GM20000 (cell line): Measurements from ENCODE around the gene PNCK.
"Not testable (repeated sequence)": the region's sequence is repeated elsewhere in the genome, so short reads cannot be mapped to it uniquely, and the experiment has no call there.

Source experiments
- DNase-seq: peaks from one replicate; pipeline ENCODE4 v3.0.0; 2012; ENCODE audit warnings: low spot score
- TF ChIP-seq, protein P1 (sequence below): IDR thresholded peaks from 2 replicates; pipeline ENCODE4 v1.5.1; 2012; ENCODE audit warnings: mild to moderate bottlenecking, control low read depth; ENCODE audit errors: extremely low read depth, missing control alignments

The PNCK gene

DNA sequence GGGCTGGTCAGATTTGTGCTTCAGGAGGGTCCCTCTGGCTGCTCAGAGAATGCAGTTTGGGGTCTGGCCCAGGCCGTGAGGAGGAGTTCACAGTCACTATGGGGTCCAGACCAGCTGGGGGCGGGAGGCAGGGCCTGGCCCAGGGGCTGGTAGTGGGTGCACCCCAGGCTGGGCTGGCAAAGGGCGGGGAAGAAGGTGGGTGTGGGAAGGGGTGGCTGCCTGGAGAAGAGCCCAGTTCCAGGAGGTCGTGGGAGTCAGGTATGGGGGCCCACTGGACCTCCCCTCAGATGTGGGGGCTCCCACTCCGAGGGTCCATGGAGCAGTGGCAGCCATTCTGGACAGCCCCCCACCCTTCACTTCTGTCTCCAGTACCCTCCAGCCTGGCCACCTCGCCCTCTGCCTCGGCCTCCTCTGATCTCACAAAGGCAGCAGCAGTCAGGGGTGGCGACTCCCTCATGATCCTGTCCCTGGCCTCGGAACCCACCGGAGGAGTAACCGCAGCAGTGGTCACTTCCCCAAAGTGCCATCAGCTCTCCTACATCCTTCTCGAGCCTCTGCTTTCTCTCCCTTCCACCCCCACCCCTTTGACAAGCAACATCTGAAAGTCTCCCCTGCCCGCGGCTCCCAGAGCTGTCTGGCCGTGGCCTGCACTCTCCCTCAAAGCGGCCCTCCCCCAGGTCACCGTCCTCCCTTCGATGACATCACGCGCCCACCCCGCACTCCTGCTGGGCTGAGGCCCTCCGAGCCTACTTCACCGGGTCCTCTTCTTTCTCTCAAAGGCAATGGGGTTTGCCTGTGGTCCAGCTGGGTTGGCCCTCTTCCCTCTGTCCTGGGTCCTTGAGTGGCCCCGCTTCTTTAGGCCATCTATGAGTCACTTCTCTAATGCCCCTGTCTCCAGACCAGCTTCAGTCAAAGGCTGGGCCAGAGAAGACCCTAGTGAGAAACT is 12.4 kb upstream of the PNCK start:
- no peak for DNase-seq
- TF ChIP-seq, protein P1, sequence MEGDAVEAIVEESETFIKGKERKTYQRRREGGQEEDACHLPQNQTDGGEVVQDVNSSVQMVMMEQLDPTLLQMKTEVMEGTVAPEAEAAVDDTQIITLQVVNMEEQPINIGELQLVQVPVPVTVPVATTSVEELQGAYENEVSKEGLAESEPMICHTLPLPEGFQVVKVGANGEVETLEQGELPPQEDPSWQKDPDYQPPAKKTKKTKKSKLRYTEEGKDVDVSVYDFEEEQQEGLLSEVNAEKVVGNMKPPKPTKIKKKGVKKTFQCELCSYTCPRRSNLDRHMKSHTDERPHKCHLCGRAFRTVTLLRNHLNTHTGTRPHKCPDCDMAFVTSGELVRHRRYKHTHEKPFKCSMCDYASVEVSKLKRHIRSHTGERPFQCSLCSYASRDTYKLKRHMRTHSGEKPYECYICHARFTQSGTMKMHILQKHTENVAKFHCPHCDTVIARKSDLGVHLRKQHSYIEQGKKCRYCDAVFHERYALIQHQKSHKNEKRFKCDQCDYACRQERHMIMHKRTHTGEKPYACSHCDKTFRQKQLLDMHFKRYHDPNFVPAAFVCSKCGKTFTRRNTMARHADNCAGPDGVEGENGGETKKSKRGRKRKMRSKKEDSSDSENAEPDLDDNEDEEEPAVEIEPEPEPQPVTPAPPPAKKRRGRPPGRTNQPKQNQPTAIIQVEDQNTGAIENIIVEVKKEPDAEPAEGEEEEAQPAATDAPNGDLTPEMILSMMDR: no peak

DNA sequence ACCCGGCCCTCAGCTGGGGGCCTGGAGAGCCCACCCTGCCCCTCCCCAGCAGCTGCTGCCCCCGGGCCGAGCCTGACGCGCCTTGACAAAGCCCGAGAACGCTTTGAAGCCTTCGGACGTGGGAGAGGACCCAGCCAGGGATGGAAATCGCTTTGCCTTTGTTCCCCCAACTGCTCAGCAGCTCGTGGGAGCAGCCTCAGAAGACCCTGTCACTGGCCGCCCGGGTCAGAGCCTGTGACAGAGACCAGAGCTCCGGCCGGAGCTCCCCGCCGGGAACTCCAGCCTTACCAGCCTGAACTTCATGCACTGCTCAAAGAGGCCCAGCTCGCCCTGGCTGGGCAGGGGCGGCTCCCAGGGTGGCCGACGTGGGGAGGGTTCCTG is 11.5 kb upstream of the PNCK start:
- TF ChIP-seq, protein P1: no peak
- DNase-seq: no peak

DNA sequence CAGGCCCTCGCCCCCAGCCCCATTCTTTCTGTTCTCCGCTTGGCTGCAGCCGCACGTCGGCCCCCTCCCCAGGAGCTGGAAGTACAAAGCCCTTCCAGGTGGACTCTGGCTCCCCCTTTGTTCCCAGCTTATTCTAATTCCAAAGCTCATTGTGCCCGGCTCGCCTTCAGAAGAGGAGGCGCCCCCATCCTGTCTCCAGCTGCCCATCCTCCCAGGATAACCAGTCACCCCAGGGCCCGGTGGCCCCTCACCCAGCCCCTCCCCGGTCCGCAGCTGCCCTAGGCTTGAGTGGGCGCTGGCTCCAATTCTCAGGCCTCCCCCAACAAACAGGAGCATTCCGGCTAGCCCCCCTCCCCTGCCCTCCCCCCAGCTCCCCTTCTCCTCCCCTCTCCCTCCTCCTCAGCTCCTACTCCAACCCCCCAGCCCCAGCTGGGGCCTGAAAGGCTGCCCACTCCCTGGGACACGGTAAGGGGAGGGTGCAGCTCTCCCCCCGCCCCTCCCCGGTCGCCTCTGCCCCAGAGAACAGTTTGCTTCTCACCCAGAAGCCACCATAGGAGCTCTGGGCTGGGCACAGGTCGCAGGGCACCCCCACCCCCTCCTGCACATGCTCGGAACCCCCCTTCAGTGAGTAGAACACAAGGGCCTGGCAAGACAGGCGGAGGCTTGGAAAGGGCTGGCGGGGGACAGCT is 11.0 kb upstream of the PNCK start:
- no peak for DNase-seq
- TF ChIP-seq, protein P1: no peak

DNA sequence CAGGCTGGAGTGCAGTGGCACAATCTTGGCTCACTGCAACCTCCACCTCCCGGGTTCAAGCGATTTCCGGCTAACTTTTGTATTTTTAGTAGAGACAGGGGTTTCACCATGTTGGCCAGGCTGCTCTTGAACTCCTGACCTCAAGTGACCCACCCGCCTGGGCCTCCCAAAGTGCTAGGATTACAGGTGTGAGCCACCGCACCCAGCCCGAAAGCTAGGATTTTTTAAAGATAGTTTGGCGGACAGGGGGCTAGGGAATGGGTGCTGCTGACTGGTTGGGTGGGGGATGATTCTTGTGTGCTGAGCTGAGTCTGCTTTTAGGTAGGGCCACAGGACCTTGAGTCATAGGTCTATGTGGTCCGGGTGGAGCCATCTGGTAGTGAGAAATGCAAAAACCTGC is 9.9 kb upstream of the PNCK start:
- not testable (repeated sequence) for DNase-seq

DNA sequence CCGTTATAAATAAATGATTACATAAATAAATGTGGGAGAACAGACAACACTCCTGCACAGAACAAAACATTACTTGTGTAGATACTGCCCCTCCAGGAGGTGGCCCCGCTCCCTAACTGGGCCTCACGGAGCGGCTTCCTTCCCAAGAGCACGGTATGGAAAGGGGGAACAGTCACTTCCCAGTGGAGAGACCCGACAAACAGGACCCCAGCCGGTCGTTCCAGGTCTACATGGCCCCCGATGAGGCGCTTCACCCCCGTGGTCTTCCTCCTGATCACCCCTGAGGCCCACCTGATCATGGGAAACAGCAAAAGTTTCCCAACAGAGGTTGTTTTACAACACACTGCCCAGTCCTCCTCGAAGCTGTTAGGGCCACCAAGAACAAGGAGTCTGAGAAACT is 7.6 kb upstream of the PNCK start:
- no peak for DNase-seq

DNA sequence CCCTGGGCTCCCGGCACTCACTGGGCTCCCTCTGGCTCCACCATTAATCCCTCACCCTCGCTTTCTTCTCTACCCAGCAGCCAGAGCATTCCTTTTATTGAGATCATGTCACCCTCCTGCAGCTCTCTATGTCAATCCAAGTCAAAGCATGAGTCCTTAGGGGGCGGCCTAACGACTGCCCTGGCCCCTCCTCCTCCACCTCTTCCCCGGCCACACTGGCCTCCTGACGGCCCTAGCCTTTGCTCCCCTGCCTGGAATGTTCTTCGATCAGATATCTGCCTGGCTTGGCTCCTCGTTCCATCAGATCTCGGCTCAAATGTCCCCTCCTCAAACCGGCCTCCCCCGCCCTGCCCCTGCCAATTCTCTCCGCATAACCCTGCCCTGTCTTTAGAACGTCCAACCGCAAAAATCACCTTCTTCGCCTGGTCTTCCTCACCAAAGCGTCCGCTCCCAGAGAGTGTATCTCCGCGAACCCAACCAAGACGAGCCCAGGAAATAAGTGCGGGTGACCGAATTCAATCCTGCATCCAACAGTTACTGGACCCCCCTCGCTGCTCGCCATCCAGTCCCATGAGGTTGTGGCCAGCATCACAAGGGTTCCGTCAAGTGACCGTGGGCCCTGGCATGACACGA is 722 bp upstream of the PNCK start:
- no peak for DNase-seq

More for the DNA sequence above, 7.6 kb upstream of the PNCK start:
- TF ChIP-seq, protein P1: no peak

More for the DNA sequence above, 722 bp upstream of the PNCK start:
- TF ChIP-seq, protein P1: no peak
